H9 (cell line): ENCODE data around the gene LKAAEAR1. TPM values are rescaled to one million over a fixed set of nuclear protein-coding genes. Genes with fewer than 3 reads are reported as not detected.

ENCODE experiments used
- DNase-seq: peaks from one replicate; pipeline ENCODE4 v3.0.0-alpha.2; 2017
- H2AFZ ChIP-seq: one replicate; pipeline ENCODE4 v1.6.1; 2013; ENCODE audit warnings: mild to moderate bottlenecking, low read length, control low read depth, moderate library complexity
- H2AK5ac ChIP-seq: 2 replicates; pipeline ENCODE4 v1.6.1; 2013; ENCODE audit warnings: low read length, control low read depth, mixed read lengths; ENCODE audit not compliant: insufficient read length
- H2BK120ac ChIP-seq: one replicate; pipeline ENCODE4 v1.6.1; 2013; ENCODE audit warnings: low read depth, mild to moderate bottlenecking, low read length, control low read depth, inconsistent platforms; ENCODE audit not compliant: poor library complexity, severe bottlenecking
- H2BK12ac ChIP-seq: 2 replicates; pipeline ENCODE4 v1.6.1; 2013; ENCODE audit warnings: low read length, control low read depth, mixed read lengths, low read depth; ENCODE audit not compliant: insufficient read length
- H2BK15ac ChIP-seq: 2 replicates; pipeline ENCODE4 v1.6.1; 2013; ENCODE audit warnings: low read depth, low read length, control low read depth
- H2BK20ac ChIP-seq: one replicate; pipeline ENCODE4 v1.6.1; 2013; ENCODE audit warnings: low read depth, mild to moderate bottlenecking, low read length, control low read depth, inconsistent platforms; ENCODE audit not compliant: poor library complexity, severe bottlenecking
- H2BK5ac ChIP-seq: 2 replicates; pipeline ENCODE4 v1.6.1; 2013; ENCODE audit warnings: low read length, control low read depth, mixed read lengths; ENCODE audit not compliant: insufficient read length
- H3K14ac ChIP-seq: 2 replicates; pipeline ENCODE4 v1.6.1; 2013; ENCODE audit warnings: low read length, control low read depth; ENCODE audit not compliant: insufficient read depth
- H3K18ac ChIP-seq: 2 replicates; pipeline ENCODE4 v1.6.1; 2013; ENCODE audit warnings: low read depth, mild to moderate bottlenecking, mixed read lengths, low read length, control low read depth; ENCODE audit not compliant: insufficient read length
- H3K23ac ChIP-seq: 2 replicates; pipeline ENCODE4 v1.6.1; 2013; ENCODE audit warnings: low read length, control low read depth, mixed read lengths, low read depth; ENCODE audit not compliant: insufficient read length
- H3K23me2 ChIP-seq: 2 replicates; pipeline ENCODE4 v1.6.1; 2013; ENCODE audit warnings: low read depth, mild to moderate bottlenecking, mixed read lengths, low read length, control low read depth; ENCODE audit not compliant: insufficient read length, poor library complexity, severe bottlenecking
- H3K27ac ChIP-seq: 2 replicates; pipeline ENCODE4 v1.5.1; 2013; ENCODE audit warnings: low read length, control low read depth, mixed read lengths, low read depth; ENCODE audit not compliant: insufficient read length
- H3K27me3 ChIP-seq: 2 replicates; pipeline ENCODE4 v1.6.1; 2013; ENCODE audit warnings: low read length, control low read depth, inconsistent platforms; ENCODE audit not compliant: insufficient read depth
- H3K4ac ChIP-seq: 2 replicates; pipeline ENCODE4 v1.6.1; 2013; ENCODE audit warnings: low read depth, mild to moderate bottlenecking, control low read depth, inconsistent platforms, low read length, moderate library complexity
- H3K4me1 ChIP-seq: 2 replicates; pipeline ENCODE4 v1.6.1; 2013; ENCODE audit warnings: low read length, control low read depth, inconsistent platforms; ENCODE audit not compliant: insufficient read depth
- H3K4me2 ChIP-seq: 2 replicates; pipeline ENCODE4 v1.6.1; 2013; ENCODE audit warnings: low read length, control low read depth, mixed read lengths; ENCODE audit not compliant: insufficient read length, insufficient read depth
- H3K56ac ChIP-seq: 2 replicates; pipeline ENCODE4 v1.6.1; 2013; ENCODE audit warnings: low read depth, mild to moderate bottlenecking, mixed read lengths, low read length, control low read depth; ENCODE audit not compliant: insufficient read length
- H3K79me1 ChIP-seq: 2 replicates; pipeline ENCODE4 v1.6.1; 2013; ENCODE audit warnings: low read depth, mild to moderate bottlenecking, moderate library complexity, low read length, control low read depth, inconsistent platforms; ENCODE audit not compliant: insufficient read depth, poor library complexity, severe bottlenecking
- H3K79me2 ChIP-seq: 2 replicates; pipeline ENCODE4 v1.6.1; 2013; ENCODE audit warnings: low read length, control low read depth, inconsistent platforms; ENCODE audit not compliant: insufficient read depth
- H3K9ac ChIP-seq: 2 replicates; pipeline ENCODE4 v1.6.1; 2013; ENCODE audit warnings: low read length, control low read depth, mixed read lengths; ENCODE audit not compliant: insufficient read length; ENCODE audit errors: extremely low read depth
- H3K9me3 ChIP-seq: one replicate; pipeline ENCODE4 v1.6.1; 2013; ENCODE audit warnings: low read depth, low read length, inconsistent platforms; ENCODE audit not compliant: control insufficient read depth
- H3T11ph ChIP-seq: one replicate; pipeline ENCODE4 v1.6.1; 2013; ENCODE audit warnings: mild to moderate bottlenecking, low read length, control low read depth, inconsistent platforms
- H4K20me1 ChIP-seq: one replicate; pipeline ENCODE4 v1.6.1; 2013; ENCODE audit not compliant: control insufficient read depth, insufficient read length, insufficient read depth
- H4K5ac ChIP-seq: 2 replicates; pipeline ENCODE4 v1.6.1; 2013; ENCODE audit warnings: low read depth, mild to moderate bottlenecking, mixed read lengths, low read length, control low read depth; ENCODE audit not compliant: insufficient read length
- H4K8ac ChIP-seq: replicated peaks from 2 replicates; pipeline ENCODE4 v1.6.1; 2013; ENCODE audit warnings: low read length, control low read depth, mixed read lengths, low read depth; ENCODE audit not compliant: insufficient read length
- H4K91ac ChIP-seq: 2 replicates; pipeline ENCODE4 v1.6.1; 2013; ENCODE audit warnings: low read depth, mild to moderate bottlenecking, moderate library complexity, mixed read lengths, low read length, control low read depth; ENCODE audit not compliant: insufficient read length
- H3K27ac Mint-ChIP-seq, 3 experiments: 2 replicates in 2 of 3; 3 replicates in 1 of 3; pipeline ENCODE4 v1.8.0; 2020 to 2021; ENCODE audit warnings: mixed read lengths in 3 of 3, mild to moderate bottlenecking in 1 of 3, moderate library complexity in 1 of 3
- H3K27me3 Mint-ChIP-seq: 2 replicates; pipeline ENCODE4 v1.8.0; 2021; ENCODE audit warnings: low read depth, mild to moderate bottlenecking, moderate library complexity, mixed read lengths
- H3K36me3 Mint-ChIP-seq, 3 experiments: 2 replicates in 2 of 3; 3 replicates in 1 of 3; pipeline ENCODE4 v1.8.0; 2020 to 2021; ENCODE audit warnings: low read depth in 3 of 3, mixed read lengths in 3 of 3; ENCODE audit not compliant: insufficient read depth in 1 of 3
- H3K4me1 Mint-ChIP-seq, 2 experiments: 2 replicates each; pipeline ENCODE4 v1.8.0; 2020; ENCODE audit warnings: mixed read lengths in 2 of 2
- H3K4me3 Mint-ChIP-seq, 2 experiments: 2 replicates in 1 of 2; 3 replicates in 1 of 2; pipeline ENCODE4 v1.8.0; 2020 to 2021; ENCODE audit warnings: mild to moderate bottlenecking in 2 of 2, mixed read lengths in 2 of 2, moderate library complexity in 1 of 2
- H3K9me3 Mint-ChIP-seq, 2 experiments: 2 replicates in 1 of 2; 3 replicates in 1 of 2; pipeline ENCODE4 v1.8.0; 2020; ENCODE audit warnings: mild to moderate bottlenecking in 2 of 2, mixed read lengths in 2 of 2, moderate library complexity in 1 of 2
- WGBS: extraction: QIAGEN DNeasy Blood & Tissue Kit; methylation state at CpG from one replicate; pipeline ENCODE4 v1.1.7; 2013; ENCODE audit warnings: missing lambda C conversion rate, low lambda C conversion rate, mixed read lengths; ENCODE audit not compliant: insufficient read length; ENCODE audit errors: extremely low coverage; 5-methylcytosine and 5-hydroxymethylcytosine counted together
- total RNA-seq: library from RNA; stranded (reverse); gene quantifications from 2 replicates; pipeline ENCODE4 v1.2.1, GENCODE V29; 2021
- TF ChIP-seq, protein P1 (sequence below): fragments of 200-600 bp; sonication (generic); conservative IDR thresholded peaks from 3 replicates; pipeline ENCODE4 v1.8.0; 2021; ENCODE audit warnings: antibody characterized with exemption, mild to moderate bottlenecking

LKAAEAR1 gene
- total RNA-seq, 1 experiment from 2014 or later, result 0.39 TPM

- Histone ChIP-seq H2BK12ac (no peak overlapping the region), H2BK120ac (no peak overlapping the region), H4K8ac (no peak overlapping the region), H3K56ac (no peak overlapping the region), H4K20me1 (no peaks in the 10 kb centered on the region), H4K91ac (no peak overlapping the region), H3K23ac (no peak overlapping the region), H3K23me2 (peaks cover 20% of the 10 kb centered on the region), H2BK15ac (no peak overlapping the region), H4K5ac (no peak overlapping the region), H3K14ac (no peak overlapping the region), H3K79me2 (no peaks in the 10 kb centered on the region), H3K4ac (no peak overlapping the region), H3K79me1 (no peaks in the 10 kb centered on the region), H3T11ph (no peak overlapping the region), H3K27ac (no peak overlapping the region), H2AK5ac (no peak overlapping the region), H3K4me1 (no peaks in the 10 kb centered on the region), H2AFZ (no peak overlapping the region), H2BK5ac (no peak overlapping the region), H3K9me3 (no peaks in the 10 kb centered on the region), H3K18ac (no peak overlapping the region), H3K4me2 (peak overlapping the region; percentile 66), H2BK20ac (no peak overlapping the region), H3K9ac (no peak overlapping the region), H3K27me3 (peaks cover 5% of the 10 kb centered on the region; the same call in 1 of the 2 replicates)
- TF ChIP-seq, protein P1, sequence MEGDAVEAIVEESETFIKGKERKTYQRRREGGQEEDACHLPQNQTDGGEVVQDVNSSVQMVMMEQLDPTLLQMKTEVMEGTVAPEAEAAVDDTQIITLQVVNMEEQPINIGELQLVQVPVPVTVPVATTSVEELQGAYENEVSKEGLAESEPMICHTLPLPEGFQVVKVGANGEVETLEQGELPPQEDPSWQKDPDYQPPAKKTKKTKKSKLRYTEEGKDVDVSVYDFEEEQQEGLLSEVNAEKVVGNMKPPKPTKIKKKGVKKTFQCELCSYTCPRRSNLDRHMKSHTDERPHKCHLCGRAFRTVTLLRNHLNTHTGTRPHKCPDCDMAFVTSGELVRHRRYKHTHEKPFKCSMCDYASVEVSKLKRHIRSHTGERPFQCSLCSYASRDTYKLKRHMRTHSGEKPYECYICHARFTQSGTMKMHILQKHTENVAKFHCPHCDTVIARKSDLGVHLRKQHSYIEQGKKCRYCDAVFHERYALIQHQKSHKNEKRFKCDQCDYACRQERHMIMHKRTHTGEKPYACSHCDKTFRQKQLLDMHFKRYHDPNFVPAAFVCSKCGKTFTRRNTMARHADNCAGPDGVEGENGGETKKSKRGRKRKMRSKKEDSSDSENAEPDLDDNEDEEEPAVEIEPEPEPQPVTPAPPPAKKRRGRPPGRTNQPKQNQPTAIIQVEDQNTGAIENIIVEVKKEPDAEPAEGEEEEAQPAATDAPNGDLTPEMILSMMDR, result peak; percentile 77
- no peaks in the 10 kb centered on the region; a peak in 1 of 7 replicates for H3K36me3 Mint-ChIP-seq
- no CpG with 5 or more reads among the region's 52 CpGs for WGBS
- H3K4me3 Mint-ChIP-seq, result peak overlapping the region; percentile 50 to 77
- peaks cover 68% of the 10 kb centered on the region for H3K27me3 Mint-ChIP-seq
- peaks cover 30 to 41% of the 10 kb centered on the region in 2 experiments for H3K4me1 Mint-ChIP-seq
- H3K27ac Mint-ChIP-seq, result no peak overlapping the region; a peak in 1 of 7 replicates
- H3K9me3 Mint-ChIP-seq, result peaks cover 5 to 7% of the 10 kb centered on the region in 2 experiments; a peak in 4 of 5 replicates
- DNase-seq, result peak; percentile 87
Observed at GRCh38 chr20:64083378-64083803, 807 bp downstream of the LKAAEAR1 start.
